Measurements from ENCODE around the gene RPP25L. TPM values are rescaled to one million over a fixed set of nuclear protein-coding genes. Genes with fewer than 3 reads are reported as not detected.
A peak's percentile ranks its signal among the peaks of the same experiment; 100 is the strongest.
"Not testable (repeated sequence)": the region's sequence is repeated elsewhere in the genome, so short reads cannot be mapped to it uniquely, and the experiment has no call there.

Gene RPP25L
- total and polyA plus RNA-seq, 5 donors from 2014 or later: 6.7 to 80.0 (median 63.7) TPM

GRCh38 chr9:34647084-34647403, 35.1 kb upstream of the RPP25L start:
- ATAC-seq (ENCODE audit: low read depth in 2 of 2) (no peak), DNase-seq (no peak)
- H3K4me1 ChIP-seq (ENCODE audit: control insufficient read depth, insufficient read depth, low read length, poor library complexity, severe bottlenecking): peaks cover 27% of the 10 kb centered on the region
- peak overlapping the region; percentile 86 to 93 (median 92) for H3K27ac Mint-ChIP-seq
- H3K36me3 ChIP-seq (ENCODE audit: control insufficient read depth, insufficient read depth, low read length): peaks cover 31% of the 10 kb centered on the region
- H3K4me3 ChIP-seq (ENCODE audit: low read depth, low read length): peak overlapping the region; percentile 84
- peak overlapping the region; percentile 78 for H3K27ac ChIP-seq (ENCODE audit: insufficient read depth, low read length, poor library complexity, severe bottlenecking)
- H3K4me1 Mint-ChIP-seq: peaks cover 0 to 49% (median 35%) of the 10 kb centered on the region in 4 donors
- H3K9me3 ChIP-seq (ENCODE audit: control insufficient read depth in 2 of 2, low read length in 2 of 2): no peaks in the 10 kb centered on the region
- no peaks in the 10 kb centered on the region for H3K27me3 ChIP-seq (ENCODE audit: control insufficient read depth, insufficient read depth, low read length)
- H3K9me3 Mint-ChIP-seq: peaks cover 0 to 3% (median 0%) of the 10 kb centered on the region in 7 donors
- no peaks in the 10 kb centered on the region for H3K27me3 Mint-ChIP-seq
- H3K36me3 Mint-ChIP-seq: peaks cover 16% of the 10 kb centered on the region
- H3K4me3 Mint-ChIP-seq: peak overlapping the region; percentile 93 to 100 (median 96)

GRCh38 chr9:34646211-34647083, 34.5 kb upstream of the RPP25L start, which contains the start of gene GALT:
TSS of gene GALT (plus strand) at chr9:34646675. CDS start at chr9:34646705, 30 bp downstream.
- Mint-ChIP-seq H3K4me1 (peaks cover 0 to 44% (median 32%) of the 10 kb centered on the region in 4 donors), H3K36me3 (peaks cover 16% of the 10 kb centered on the region), H3K27me3 (no peaks in the 10 kb centered on the region), H3K9me3 (peaks cover 0 to 3% (median 0%) of the 10 kb centered on the region in 7 donors), H3K27ac (peak within 1 kb of the TSS; percentile 90 to 93 (median 92)), H3K4me3 (peak within 1 kb of the TSS; percentile 93 to 100 (median 96))
- no peaks in the 10 kb centered on the region for H3K27me3 ChIP-seq (ENCODE audit: control insufficient read depth, insufficient read depth, low read length)
- peak within 1 kb of the TSS; percentile 78 for H3K27ac ChIP-seq (ENCODE audit: insufficient read depth, low read length, poor library complexity, severe bottlenecking)
- peak within 1 kb of the TSS; percentile 84 for H3K4me3 ChIP-seq (ENCODE audit: low read depth, low read length)
- H3K36me3 ChIP-seq (ENCODE audit: control insufficient read depth, insufficient read depth, low read length): peaks cover 28% of the 10 kb centered on the region
- no peaks in the 10 kb centered on the region for H3K9me3 ChIP-seq (ENCODE audit: control insufficient read depth in 2 of 2, low read length in 2 of 2)
- H3K4me1 ChIP-seq (ENCODE audit: control insufficient read depth, insufficient read depth, low read length, poor library complexity, severe bottlenecking): peaks cover 27% of the 10 kb centered on the region
- peak; percentile 85 to 87 for ATAC-seq (ENCODE audit: low read depth in 2 of 2)
- DNase-seq: peak; percentile 90 to 94 (median 92)

- Mint-ChIP-seq H3K4me1 (peaks cover 0 to 33% (median 28%) of the 10 kb centered on the region in 4 donors), H3K27me3 (no peaks in the 10 kb centered on the region)
Observed at GRCh38 chr9:34644766-34645314, 32.9 kb upstream of the RPP25L start.

DNA sequence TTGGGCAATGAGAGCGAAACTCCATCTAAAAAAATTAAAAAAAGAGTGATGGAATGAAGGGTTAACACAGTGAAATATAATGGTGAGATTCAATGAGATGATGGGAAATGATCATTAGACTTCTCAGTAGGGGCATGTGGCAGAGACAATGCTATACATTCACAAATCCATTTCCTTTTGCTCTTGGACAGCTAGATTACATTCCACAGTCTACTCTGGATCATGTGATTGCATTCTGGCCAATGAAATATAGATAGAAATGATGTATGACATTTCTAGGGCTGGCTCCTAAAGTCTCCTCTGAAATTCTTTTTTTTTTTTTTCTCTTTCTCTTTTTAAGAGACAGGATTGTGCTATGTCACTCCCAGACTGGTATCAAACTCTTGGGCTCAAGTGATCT, 30.8 kb upstream of the RPP25L start:
- ATAC-seq (ENCODE audit: low read depth in 2 of 2) (no peak), DNase-seq (no peak)
- Mint-ChIP-seq H3K4me1 (peaks cover 4 to 28% (median 23%) of the 10 kb centered on the region in 4 donors), H3K27ac (no peak overlapping the region), H3K36me3 (peaks cover under 1% of the 10 kb centered on the region), H3K4me3 (peak overlapping the region in 1 of 4 donors; percentile 66), H3K9me3 (no peaks in the 10 kb centered on the region), H3K27me3 (no peaks in the 10 kb centered on the region)
- no peaks in the 10 kb centered on the region for H3K9me3 ChIP-seq (ENCODE audit: control insufficient read depth in 2 of 2, low read length in 2 of 2)
- no peaks in the 10 kb centered on the region for H3K27me3 ChIP-seq (ENCODE audit: control insufficient read depth, insufficient read depth, low read length)
- H3K27ac ChIP-seq (ENCODE audit: insufficient read depth, low read length, poor library complexity, severe bottlenecking): no peak overlapping the region
- H3K4me3 ChIP-seq (ENCODE audit: low read depth, low read length): no peak overlapping the region
- peaks cover 22% of the 10 kb centered on the region for H3K4me1 ChIP-seq (ENCODE audit: control insufficient read depth, insufficient read depth, low read length, poor library complexity, severe bottlenecking)
- no peaks in the 10 kb centered on the region for H3K36me3 ChIP-seq (ENCODE audit: control insufficient read depth, insufficient read depth, low read length)

More at GRCh38 chr9:34644766-34645314, 32.9 kb upstream of the RPP25L start:
- Histone ChIP-seq H3K36me3 (ENCODE audit: control insufficient read depth, insufficient read depth, low read length) (peaks cover 13% of the 10 kb centered on the region), H3K27me3 (ENCODE audit: control insufficient read depth, insufficient read depth, low read length) (no peaks in the 10 kb centered on the region), H3K9me3 (ENCODE audit: control insufficient read depth in 2 of 2, low read length in 2 of 2) (no peaks in the 10 kb centered on the region), H3K27ac (ENCODE audit: insufficient read depth, low read length, poor library complexity, severe bottlenecking) (no peak overlapping the region), H3K4me3 (ENCODE audit: low read depth, low read length) (no peak overlapping the region), H3K4me1 (ENCODE audit: control insufficient read depth, insufficient read depth, low read length, poor library complexity, severe bottlenecking) (peaks cover 27% of the 10 kb centered on the region)
- ATAC-seq (ENCODE audit: low read depth in 2 of 2) (no peak), DNase-seq (no peak)
- no peak overlapping the region for H3K27ac Mint-ChIP-seq
- H3K36me3 Mint-ChIP-seq: peaks cover 16% of the 10 kb centered on the region
- peak overlapping the region in 3 of 4 donors; percentile 11 to 80 (median 70) for H3K4me3 Mint-ChIP-seq
- H3K9me3 Mint-ChIP-seq: peaks cover 0 to 3% (median 0%) of the 10 kb centered on the region in 7 donors

GRCh38 chr9:34639322-34639721, 27.4 kb upstream of the RPP25L start:
- H3K27me3 ChIP-seq (ENCODE audit: control insufficient read depth, insufficient read depth, low read length); H3K9me3 ChIP-seq (ENCODE audit: control insufficient read depth in 2 of 2, low read length in 2 of 2); ATAC-seq (ENCODE audit: low read depth in 2 of 2); H3K36me3 ChIP-seq (ENCODE audit: control insufficient read depth, insufficient read depth, low read length); H3K27ac ChIP-seq (ENCODE audit: insufficient read depth, low read length, poor library complexity, severe bottlenecking); H3K4me3 ChIP-seq (ENCODE audit: low read depth, low read length); H3K27me3 Mint-ChIP-seq; H3K27ac Mint-ChIP-seq; H3K9me3 Mint-ChIP-seq; DNase-seq; H3K36me3 Mint-ChIP-seq: not testable (repeated sequence)
- H3K4me3 Mint-ChIP-seq: peak overlapping the region in 1 of 4 donors; percentile 98
- H3K4me1 ChIP-seq (ENCODE audit: control insufficient read depth, insufficient read depth, low read length, poor library complexity, severe bottlenecking): peaks cover 30% of the 10 kb centered on the region
- H3K4me1 Mint-ChIP-seq: peaks cover 4 to 39% (median 16%) of the 10 kb centered on the region in 4 donors

DNA sequence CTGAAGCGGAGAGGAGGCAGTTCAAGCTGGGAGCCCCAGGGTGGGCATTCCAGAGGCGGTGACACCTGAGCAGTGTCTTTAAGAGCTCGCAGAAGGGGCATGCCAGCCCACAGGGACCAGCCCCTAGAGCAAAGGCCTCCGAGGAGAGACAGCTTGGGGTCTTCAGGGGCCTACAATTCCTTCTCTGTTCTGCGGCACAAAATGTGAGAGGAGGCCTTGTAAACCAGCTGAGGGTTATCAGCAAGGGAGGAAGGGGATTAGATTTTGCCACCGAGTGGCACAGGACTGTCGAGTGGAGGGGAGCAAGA, 26.2 kb upstream of the RPP25L start:
- Histone ChIP-seq H3K27ac (ENCODE audit: insufficient read depth, low read length, poor library complexity, severe bottlenecking) (peak overlapping the region; percentile 74), H3K9me3 (ENCODE audit: control insufficient read depth in 2 of 2, low read length in 2 of 2) (no peaks in the 10 kb centered on the region), H3K4me3 (ENCODE audit: low read depth, low read length) (peak overlapping the region; percentile 78), H3K36me3 (ENCODE audit: control insufficient read depth, insufficient read depth, low read length) (no peaks in the 10 kb centered on the region), H3K27me3 (ENCODE audit: control insufficient read depth, insufficient read depth, low read length) (no peaks in the 10 kb centered on the region), H3K4me1 (ENCODE audit: control insufficient read depth, insufficient read depth, low read length, poor library complexity, severe bottlenecking) (peaks cover 30% of the 10 kb centered on the region)
- ATAC-seq (ENCODE audit: low read depth in 2 of 2): no peak
- H3K27me3 Mint-ChIP-seq: no peaks in the 10 kb centered on the region
- peaks cover 9 to 46% (median 19%) of the 10 kb centered on the region in 4 donors for H3K4me1 Mint-ChIP-seq
- H3K36me3 Mint-ChIP-seq: peaks cover 4% of the 10 kb centered on the region
- peak overlapping the region; percentile 91 to 98 (median 94) for H3K4me3 Mint-ChIP-seq
- peak overlapping the region; percentile 93 to 99 (median 97) for H3K27ac Mint-ChIP-seq
- no peak for DNase-seq
- no peaks in the 10 kb centered on the region for H3K9me3 Mint-ChIP-seq

- peaks cover 30% of the 10 kb centered on the region for H3K4me1 ChIP-seq (ENCODE audit: control insufficient read depth, insufficient read depth, low read length, poor library complexity, severe bottlenecking)
- H3K4me3 Mint-ChIP-seq: peak within 1 kb of the TSS; percentile 91 to 98 (median 94)
- peaks cover 9 to 48% (median 21%) of the 10 kb centered on the region in 4 donors for H3K4me1 Mint-ChIP-seq
- no peaks in the 10 kb centered on the region for H3K27me3 ChIP-seq (ENCODE audit: control insufficient read depth, insufficient read depth, low read length)
- peak; percentile 92 to 94 for ATAC-seq (ENCODE audit: low read depth in 2 of 2)
- no peaks in the 10 kb centered on the region for H3K27me3 Mint-ChIP-seq
- peak; percentile 90 to 96 (median 96) for DNase-seq
- no peaks in the 10 kb centered on the region for H3K9me3 Mint-ChIP-seq
- H3K36me3 ChIP-seq (ENCODE audit: control insufficient read depth, insufficient read depth, low read length): no peaks in the 10 kb centered on the region
- no peaks in the 10 kb centered on the region for H3K9me3 ChIP-seq (ENCODE audit: control insufficient read depth in 2 of 2, low read length in 2 of 2)
- peak within 1 kb of the TSS; percentile 74 for H3K27ac ChIP-seq (ENCODE audit: insufficient read depth, low read length, poor library complexity, severe bottlenecking)
- H3K36me3 Mint-ChIP-seq: peaks cover 4% of the 10 kb centered on the region
- H3K4me3 ChIP-seq (ENCODE audit: low read depth, low read length): peak within 1 kb of the TSS; percentile 78
- peak within 1 kb of the TSS; percentile 93 to 99 (median 97) for H3K27ac Mint-ChIP-seq
Observed at GRCh38 chr9:34637356-34638137, 25.6 kb upstream of the RPP25L start, which contains the start of gene SIGMAR1. TSS of gene SIGMAR1 (minus strand) at chr9:34637787. CDS start at chr9:34637697, 90 bp downstream.

Data from CD4-positive, CD25-positive, alpha-beta regulatory T cell (primary cell).